ENCODE data around the gene RASAL1.

RASAL1 gene

DNA sequence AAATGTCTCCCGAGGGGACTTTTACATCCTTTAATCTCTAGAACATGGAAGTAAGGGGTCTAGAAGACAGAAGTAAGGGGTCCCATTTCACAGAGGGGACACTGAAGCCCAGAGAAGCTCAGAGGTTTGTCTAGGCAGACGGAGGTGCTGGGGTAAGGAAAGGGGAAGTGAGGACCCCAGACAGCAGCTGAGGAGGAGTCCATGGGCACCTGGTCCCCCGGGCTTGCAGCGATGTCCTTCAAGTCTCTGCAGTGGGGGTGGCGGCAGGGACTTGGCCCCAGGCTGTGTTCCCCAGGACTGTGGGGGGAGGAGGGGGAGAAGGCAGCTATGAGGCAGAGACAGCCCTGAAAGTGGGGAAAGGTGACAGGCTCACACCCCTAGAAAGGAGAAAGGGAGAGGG is 48.4 kb downstream of the RASAL1 start:
- H3K4me3 ChIP-seq (ENCODE audit: low read length): no peak overlapping the region
- TF ChIP-seq, protein P1, sequence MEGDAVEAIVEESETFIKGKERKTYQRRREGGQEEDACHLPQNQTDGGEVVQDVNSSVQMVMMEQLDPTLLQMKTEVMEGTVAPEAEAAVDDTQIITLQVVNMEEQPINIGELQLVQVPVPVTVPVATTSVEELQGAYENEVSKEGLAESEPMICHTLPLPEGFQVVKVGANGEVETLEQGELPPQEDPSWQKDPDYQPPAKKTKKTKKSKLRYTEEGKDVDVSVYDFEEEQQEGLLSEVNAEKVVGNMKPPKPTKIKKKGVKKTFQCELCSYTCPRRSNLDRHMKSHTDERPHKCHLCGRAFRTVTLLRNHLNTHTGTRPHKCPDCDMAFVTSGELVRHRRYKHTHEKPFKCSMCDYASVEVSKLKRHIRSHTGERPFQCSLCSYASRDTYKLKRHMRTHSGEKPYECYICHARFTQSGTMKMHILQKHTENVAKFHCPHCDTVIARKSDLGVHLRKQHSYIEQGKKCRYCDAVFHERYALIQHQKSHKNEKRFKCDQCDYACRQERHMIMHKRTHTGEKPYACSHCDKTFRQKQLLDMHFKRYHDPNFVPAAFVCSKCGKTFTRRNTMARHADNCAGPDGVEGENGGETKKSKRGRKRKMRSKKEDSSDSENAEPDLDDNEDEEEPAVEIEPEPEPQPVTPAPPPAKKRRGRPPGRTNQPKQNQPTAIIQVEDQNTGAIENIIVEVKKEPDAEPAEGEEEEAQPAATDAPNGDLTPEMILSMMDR (IDR thresholded peaks at IDR 0.05; ENCODE audit: insufficient read depth, low read depth, low read length, missing control alignments): no peak
- DNase-seq (ENCODE audit: low read depth): no peak

DNA sequence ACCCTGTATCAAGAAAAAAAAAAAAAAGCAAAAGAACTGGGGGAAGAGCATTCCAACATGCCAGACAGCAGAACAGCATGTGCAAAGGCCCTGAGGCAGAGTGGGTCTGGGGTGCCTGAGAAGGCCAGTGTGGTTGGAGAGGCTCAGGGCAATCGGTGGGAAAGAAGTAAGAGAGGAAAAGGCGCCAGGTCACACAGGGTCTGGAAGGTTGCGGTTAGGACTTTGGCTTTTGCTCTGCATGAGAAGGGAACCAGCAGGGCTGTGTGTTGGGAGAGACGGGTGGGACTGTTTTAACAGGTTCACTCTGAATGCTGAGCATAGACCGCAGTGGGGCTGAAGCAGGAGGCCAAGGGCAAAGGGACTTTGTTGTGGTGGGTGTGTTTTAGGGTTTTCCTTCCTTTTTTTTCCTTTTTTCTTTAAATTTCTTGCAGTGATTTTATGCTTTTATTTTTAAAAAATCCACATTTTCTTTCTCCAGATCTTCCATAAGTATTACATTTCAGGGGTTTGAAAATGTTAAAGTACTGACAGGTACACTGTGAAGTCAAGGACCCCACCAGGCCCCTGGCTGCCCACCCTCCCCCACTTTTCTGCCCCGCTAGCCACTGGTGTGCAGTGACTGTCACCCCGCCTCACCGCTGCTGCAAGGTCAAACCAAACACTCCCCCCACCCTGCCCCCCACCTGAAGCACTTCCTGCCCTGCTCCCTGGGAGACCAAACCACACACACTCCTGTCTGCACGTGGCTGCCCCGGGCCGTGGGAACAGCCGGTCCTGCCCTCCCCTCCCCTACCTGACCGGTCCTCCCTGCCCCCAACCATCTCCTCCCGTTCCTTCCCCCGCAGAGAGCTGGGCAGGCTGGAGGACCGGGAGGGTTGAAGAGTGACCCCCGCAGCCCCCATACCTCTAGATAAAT is 49.1 kb downstream of the RASAL1 start:
- TF ChIP-seq, protein P1 (IDR thresholded peaks at IDR 0.05; ENCODE audit: insufficient read depth, low read depth, low read length, missing control alignments): no peak
- DNase-seq (ENCODE audit: low read depth): no peak
- H3K4me3 ChIP-seq (ENCODE audit: low read length): no peak overlapping the region

- TF ChIP-seq, protein P1 (IDR thresholded peaks at IDR 0.05; ENCODE audit: insufficient read depth, low read depth, low read length, missing control alignments): no peak
- DNase-seq (ENCODE audit: low read depth): no peak
- H3K4me3 ChIP-seq (ENCODE audit: low read length): no peak overlapping the region
Observed at GRCh38 chr12:113083863-113084435, 51.6 kb downstream of the RASAL1 start.

GRCh38 chr12:113082486-113083148 is 52.9 kb downstream of the RASAL1 start:
- H3K4me3 ChIP-seq (ENCODE audit: low read length): no peak overlapping the region
- no peak for DNase-seq (ENCODE audit: low read depth)
- TF ChIP-seq, protein P1 (IDR thresholded peaks at IDR 0.05; ENCODE audit: insufficient read depth, low read depth, low read length, missing control alignments): no peak

DNA sequence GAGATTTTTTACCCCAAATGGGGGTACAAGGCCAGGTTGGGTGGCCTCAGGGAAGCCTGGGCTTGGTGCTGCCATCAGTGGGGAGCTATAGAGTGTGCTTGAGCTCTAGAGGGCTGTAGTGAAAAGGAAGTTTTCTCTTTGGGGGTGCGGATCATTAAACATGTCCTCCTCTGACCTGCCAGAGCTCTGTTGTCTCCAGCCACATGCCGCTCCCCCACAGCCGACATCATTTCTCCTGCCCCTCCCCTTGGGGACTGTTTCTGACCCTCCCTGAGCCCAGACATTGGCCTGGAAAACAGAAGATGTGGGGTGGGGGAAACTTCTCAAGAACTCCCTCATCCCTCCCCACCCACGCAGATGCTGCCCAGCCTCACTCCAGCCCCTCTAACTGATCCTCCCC is 53.7 kb downstream of the RASAL1 start:
- TF ChIP-seq, protein P1 (IDR thresholded peaks at IDR 0.05; ENCODE audit: insufficient read depth, low read depth, low read length, missing control alignments): no peak
- DNase-seq (ENCODE audit: low read depth): no peak
- H3K4me3 ChIP-seq (ENCODE audit: low read length): no peak overlapping the region

GRCh38 chr12:113077859-113078255 is 57.7 kb downstream of the RASAL1 start:
- H3K4me3 ChIP-seq (ENCODE audit: low read length): no peak overlapping the region

More at GRCh38 chr12:113077859-113078255, 57.7 kb downstream of the RASAL1 start:
- no peak for DNase-seq (ENCODE audit: low read depth)
- TF ChIP-seq, protein P1 (IDR thresholded peaks at IDR 0.05; ENCODE audit: insufficient read depth, low read depth, low read length, missing control alignments): no peak
